SH-SY5Y (cell line): Measurements from ENCODE around the gene PPARD.

Source experiments
- GATA2 ChIP-seq: IDR thresholded peaks from 2 replicates; pipeline ENCODE4 v1.6.1; 2011; ENCODE audit warnings: mild to moderate bottlenecking, low read depth, low read length
- GATA3 ChIP-seq: IDR thresholded peaks from 2 replicates; pipeline ENCODE4 v1.6.1; 2011; ENCODE audit warnings: low read depth, mild to moderate bottlenecking, low read length, moderate library complexity

DNA sequence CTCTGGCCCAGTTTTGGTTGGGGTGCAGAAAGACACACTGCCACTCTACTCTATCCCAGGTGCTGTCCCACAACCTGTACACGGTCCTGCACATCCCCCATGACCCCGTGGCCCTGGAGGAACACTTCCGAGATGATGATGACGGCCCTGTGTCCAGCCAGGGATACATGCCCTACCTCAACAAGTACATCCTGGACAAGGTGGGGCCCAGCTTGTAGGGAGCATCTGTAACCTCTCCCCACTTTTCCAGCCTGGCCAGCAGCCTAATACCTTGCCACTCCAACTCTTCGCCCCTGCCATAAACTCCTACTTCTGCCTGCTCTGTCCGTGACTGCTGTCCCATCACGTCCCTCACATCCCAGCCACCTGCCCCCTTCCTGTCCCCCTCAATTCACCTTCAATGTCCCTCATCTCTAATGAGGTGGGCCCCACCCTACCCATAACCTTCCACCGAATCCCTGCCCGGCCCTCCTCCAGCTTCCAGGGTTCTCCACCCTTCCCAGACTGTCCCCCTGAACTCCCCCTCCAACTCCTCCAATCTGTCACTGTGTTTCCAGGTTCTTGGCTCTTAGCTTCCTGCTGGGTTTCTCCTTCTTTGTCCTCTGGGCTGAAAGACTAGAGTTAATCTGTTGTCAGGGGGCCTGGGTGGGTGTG lies 32.6 kb upstream of the PPARD start:
- TF ChIP-seq GATA2 = no peak
- no peak for TF ChIP-seq GATA3
